ENCODE results near the gene B3GNT3.
"Not testable (repeated sequence)": the region's sequence is repeated elsewhere in the genome, so short reads cannot be mapped to it uniquely, and the experiment has no call there.

B3GNT3 gene

DNA sequence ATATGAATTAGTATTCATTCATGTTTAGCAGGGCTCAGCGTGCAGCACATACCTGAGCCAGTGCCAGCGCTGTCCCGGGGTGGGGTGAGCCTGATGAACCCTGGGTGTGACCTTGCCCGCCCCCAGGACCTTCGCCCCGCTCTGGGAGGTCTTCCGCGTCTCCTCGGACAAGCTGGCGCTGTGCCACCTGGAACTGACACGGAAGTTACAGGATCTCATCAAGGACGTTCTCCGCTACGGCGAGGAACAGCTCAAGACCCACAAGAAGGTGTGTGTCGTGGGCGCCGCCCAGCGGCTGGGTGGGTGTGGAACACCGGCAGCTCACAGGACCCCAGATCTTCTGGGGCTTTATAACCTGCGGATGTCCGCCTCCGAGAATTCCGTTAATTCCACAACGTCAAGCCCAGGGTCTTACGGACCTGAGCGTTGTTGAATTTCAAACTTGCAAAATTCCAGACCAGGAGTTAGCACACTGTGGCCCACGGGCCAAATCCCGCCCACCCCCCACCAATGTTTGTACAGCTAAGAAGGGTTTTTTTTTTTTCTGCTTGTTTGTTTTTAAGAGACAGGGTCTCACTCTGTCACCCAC lies 28.3 kb upstream of the B3GNT3 start:
- DNase-seq (ENCODE audit: low read depth in 1 of 2, low spot score in 1 of 2), result no peak

DNA sequence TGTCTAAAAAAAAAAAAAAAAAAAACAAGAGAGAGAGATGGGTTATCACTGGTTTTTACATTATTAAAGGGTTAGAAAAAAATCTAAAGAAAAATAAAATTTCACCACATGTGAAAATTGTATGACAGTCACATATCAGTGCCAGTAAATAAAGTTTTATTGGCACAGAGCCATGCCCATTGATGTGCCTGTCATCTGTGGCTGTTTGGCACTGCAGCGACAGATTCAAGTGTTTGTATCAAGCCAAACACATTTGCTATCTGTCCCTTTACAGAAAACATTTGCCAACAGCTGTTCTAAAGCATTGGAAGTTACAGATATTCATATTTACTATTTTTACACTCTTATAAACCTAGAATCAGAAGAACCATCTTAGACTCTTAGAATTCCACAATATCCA lies 27.4 kb upstream of the B3GNT3 start:
- DNase-seq (ENCODE audit: low read depth in 1 of 2, low spot score in 1 of 2), result no peak

- no peak for DNase-seq (ENCODE audit: low read depth in 1 of 2, low spot score in 1 of 2)
Measured at GRCh38 chr19:17770613-17771012, 24.3 kb upstream of the B3GNT3 start.

DNA sequence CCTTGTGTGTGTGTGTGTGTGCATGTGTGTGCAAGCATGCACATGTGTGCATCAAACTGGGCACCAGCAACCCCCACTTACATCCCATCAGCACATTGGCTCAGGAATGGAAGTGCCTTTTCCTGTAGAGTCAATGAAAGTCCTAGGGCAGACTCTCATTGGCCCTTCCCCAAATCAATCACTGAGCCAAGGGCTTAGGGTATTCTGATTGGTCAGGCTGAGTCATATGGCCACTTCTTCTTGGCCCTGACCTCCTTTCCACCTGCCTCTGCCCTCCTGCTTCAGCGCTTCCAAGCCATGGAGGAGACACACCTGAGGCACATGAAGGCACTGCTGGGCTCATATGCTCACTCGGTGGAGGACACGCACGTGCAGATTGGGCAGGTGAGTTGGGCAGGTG lies 22.8 kb upstream of the B3GNT3 start:
- DNase-seq (ENCODE audit: low read depth in 1 of 2, low spot score in 1 of 2), result no peak

DNA sequence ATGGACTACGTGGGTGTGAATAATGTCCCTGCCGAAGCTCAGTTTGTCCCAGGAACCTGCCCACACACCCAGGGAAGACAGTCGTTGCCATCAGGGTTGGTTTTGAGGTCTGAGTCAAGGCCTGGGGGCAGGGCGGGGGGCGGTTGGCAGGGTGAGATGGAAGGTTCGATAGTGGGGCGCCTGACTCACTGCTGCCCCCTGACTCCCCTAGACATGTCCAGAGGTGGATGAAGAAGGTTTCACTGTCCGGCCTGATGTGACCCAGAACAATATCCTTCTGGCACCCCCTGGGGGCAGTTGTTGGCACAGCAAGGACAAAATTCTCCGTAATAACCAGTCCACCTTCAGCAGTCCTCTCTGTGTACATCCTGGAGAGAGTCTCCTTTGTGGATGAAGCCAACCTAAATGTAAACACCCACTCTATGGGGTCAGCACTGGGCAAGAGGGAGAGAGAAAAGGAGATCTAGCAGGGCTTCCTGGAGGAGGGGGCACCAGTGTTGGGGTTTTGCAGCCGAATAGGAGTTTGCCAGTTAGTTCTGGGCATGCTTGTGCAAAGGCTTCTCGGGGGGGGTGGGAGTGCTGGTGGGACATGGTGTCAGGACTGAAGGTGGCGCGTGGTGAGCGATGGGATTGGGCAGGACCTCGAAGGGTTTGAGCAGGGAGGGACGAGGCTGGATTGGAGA lies 19.6 kb upstream of the B3GNT3 start:
- no peak for DNase-seq (ENCODE audit: low read depth in 1 of 2, low spot score in 1 of 2)

GRCh38 chr19:17775991-17776803 lies 18.7 kb upstream of the B3GNT3 start:
- no peak for DNase-seq (ENCODE audit: low read depth in 1 of 2, low spot score in 1 of 2)

- not testable (repeated sequence) for DNase-seq (ENCODE audit: low read depth in 1 of 2, low spot score in 1 of 2)
Measured at GRCh38 chr19:17777840-17778239, 17.1 kb upstream of the B3GNT3 start.

DNA sequence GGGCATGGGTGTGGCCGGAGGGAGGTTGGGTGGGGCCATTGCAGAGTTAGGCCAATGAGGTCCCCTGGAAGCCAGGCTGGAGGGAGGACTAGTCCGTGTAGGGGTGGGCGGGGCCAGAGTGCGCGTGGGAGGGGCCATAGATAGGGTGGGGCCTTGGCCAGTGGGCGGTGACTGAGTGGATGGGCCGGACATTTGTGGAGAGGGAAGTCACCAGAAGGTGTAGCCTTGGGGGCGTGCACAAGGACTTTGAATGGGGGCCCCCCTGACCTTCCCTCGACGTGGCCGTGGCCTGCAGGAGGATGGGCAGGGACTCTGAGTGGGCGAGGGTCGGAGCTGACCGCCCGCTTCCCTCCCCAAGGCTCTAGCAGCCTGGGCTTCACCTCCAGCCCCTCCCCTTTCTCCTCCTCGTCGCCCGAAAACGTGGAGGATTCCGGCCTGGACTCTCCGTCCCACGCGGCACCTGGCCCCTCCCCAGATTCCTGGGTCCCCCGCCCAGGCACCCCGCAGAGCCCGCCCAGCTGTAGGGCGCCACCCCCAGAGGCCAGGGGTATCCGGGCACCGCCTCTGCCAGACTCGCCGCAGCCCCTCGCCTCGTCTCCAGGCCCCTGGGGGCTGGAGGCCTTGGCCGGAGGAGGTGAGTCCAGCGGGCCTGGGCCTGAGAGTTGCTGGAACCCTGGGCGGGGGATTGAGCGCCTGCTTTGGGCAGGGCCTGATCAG lies 16.5 kb upstream of the B3GNT3 start:
- DNase-seq (ENCODE audit: low read depth in 1 of 2, low spot score in 1 of 2), result peak in 1 of 2 donors; percentile 33

GRCh38 chr19:17778968-17779929 lies 15.7 kb upstream of the B3GNT3 start:
- DNase-seq (ENCODE audit: low read depth in 1 of 2, low spot score in 1 of 2), result no peak

DNA sequence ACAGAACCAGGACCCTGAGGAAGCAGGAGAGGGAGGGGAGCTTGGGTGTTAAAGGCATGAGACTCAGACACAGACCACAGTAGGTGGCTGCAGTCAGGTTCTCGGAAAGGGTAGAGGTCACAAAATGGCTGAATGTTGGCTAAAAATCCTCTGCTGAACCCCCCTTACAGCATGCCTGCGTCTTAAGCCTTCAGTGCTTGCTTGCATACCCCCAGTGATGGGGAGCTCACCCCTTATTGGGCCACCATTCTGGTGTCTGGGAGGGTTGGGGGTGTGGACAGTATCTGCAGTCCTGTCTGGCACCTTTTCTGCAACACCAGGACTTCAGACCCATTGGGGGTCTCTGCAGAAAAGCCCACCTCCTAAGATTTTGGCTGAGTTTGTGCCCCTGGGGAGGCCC lies 14.2 kb upstream of the B3GNT3 start:
- no peak for DNase-seq (ENCODE audit: low read depth in 1 of 2, low spot score in 1 of 2)

- not testable (repeated sequence) for DNase-seq (ENCODE audit: low read depth in 1 of 2, low spot score in 1 of 2)
Measured at GRCh38 chr19:17783721-17784120, 11.2 kb upstream of the B3GNT3 start.

DNA sequence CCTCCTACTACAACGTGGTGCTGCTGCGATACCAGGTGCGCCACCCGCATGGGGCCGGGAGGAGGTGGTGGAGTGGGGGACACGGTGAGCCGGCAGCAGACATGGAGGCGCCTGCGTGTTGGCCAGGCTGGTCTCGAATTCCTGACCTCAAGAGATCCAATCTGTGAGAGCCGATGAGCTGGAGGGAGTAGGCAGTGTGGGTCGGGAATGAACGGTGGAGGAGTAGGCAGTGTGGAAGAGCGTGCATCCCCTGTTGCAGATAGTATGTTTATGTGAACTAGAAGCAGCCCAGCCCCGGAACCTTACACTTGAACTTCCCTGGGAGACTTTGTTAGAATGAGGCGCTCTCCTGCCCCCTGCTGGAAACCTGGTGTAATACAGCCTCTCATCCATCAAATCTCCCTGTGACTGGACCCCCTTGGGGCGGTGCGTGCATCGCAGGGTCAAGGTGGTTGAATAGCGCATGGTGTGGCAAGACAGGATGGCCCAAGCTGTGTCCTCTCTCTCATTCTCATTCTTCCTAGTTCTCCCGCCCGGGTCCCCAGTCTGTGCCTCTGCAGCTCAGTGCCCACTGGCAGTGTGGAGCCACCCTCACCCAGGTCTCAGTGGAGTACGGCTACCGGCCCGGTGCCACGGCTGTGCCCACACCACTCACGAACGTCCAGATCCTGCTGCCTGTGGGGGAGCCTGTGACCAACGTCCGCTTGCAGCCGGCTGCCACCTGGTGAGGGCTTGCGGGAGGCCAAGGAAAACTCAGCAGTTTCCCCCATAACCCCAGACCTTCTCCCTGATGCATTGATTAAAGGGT lies 10.5 kb upstream of the B3GNT3 start:
- DNase-seq (ENCODE audit: low read depth in 1 of 2, low spot score in 1 of 2), result peak; percentile 58 to 69

DNA sequence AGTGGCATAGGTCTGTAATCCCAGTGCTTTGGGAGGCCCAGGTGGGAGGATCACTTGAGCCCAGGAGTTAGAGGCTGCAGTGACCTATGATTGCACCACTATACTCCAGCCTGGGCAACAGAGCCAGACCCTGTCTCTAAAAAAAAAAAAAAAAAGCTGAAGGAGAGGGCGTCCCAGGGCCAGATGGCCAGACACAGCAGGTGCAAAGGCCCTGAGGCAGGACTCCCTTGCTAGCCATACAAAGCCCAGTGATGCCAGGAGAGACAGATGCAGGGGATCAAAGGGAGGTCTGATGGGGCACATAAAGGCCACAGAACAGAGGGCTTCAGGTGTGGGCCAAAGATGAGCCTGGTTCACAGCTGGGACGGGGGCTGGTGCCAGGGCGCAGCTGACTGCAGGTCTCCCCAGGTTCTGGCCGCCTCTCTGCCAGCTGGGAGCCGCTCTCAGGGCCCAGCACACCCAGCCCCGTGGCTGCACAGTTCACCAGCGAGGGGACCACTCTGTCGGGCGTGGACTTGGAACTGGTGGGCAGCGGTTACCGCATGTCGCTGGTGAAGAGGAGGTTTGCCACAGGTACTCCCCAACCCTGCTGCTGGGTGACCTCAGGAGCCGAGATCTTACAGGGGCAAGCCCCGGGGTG lies 7.5 kb upstream of the B3GNT3 start:
- DNase-seq (ENCODE audit: low read depth in 1 of 2, low spot score in 1 of 2), result no peak

- no peak for DNase-seq (ENCODE audit: low read depth in 1 of 2, low spot score in 1 of 2)
Measured at GRCh38 chr19:17788632-17789031, 6.3 kb upstream of the B3GNT3 start.

- no peak for DNase-seq (ENCODE audit: low read depth in 1 of 2, low spot score in 1 of 2)
Measured at GRCh38 chr19:17790059-17790780, 4.7 kb upstream of the B3GNT3 start.

GRCh38 chr19:17794412-17794730 lies 567 bp upstream of the B3GNT3 start:
- DNase-seq (ENCODE audit: low read depth in 1 of 2, low spot score in 1 of 2), result no peak

- DNase-seq (ENCODE audit: low read depth in 1 of 2, low spot score in 1 of 2), result no peak
Measured at GRCh38 chr19:17795495-17795856, 538 bp downstream of the B3GNT3 start.

DNA sequence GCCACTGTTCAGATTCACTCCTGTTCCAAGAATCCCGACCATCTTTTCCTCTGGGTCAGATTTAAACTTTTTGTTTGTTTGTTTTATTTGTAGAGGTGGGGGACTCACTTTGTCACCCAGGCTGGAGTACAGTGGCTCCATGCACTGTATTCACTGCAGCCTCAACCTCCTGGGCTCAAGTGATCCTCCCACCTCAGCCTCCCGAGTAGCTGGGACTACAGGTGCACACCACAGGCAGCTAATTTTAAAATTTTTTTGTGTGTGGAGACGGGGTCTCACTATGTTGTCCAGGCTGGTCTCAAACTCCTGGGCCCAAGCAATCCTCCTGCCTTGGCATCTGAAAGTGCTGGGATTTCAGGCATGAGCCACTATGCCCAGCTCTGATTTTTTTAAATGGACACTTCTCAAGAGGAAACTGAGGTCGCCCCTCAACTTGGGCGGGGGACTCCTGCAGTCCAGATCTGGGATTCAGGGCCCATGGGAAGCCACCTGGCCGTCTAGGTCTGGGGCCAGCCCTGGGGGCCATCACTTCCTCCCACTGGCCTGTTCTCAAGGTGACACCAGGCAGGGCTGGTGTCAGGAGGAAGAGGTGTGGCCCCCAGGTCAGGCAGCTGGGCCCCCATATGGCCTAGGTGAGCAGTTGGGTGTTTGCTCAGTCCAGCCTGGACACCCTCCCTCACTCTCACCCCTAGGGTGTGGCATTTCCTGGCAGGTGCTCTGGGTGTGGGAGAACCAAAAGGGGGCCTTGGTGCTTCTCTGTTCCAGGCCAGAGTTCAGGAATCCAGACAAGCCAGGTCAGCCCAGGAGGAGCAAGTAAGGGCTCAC lies 1.3 kb downstream of the B3GNT3 start:
- DNase-seq (ENCODE audit: low read depth in 1 of 2, low spot score in 1 of 2), result no peak

Measured in activated CD4-positive, alpha-beta T cell treated with anti-CD3 and anti-CD28 coated beads, Interleukin-2, amount 50 U/mL, for 24 hours (primary cell).